CD14-positive monocyte (primary cell): Measurements from ENCODE around the gene CDH22. TPM values are rescaled to one million over a fixed set of nuclear protein-coding genes. Genes with fewer than 3 reads are reported as not detected.

ENCODE experiments used
- DNase-seq, 3 donors: peaks; one replicate each; pipeline ENCODE4 v3.0.0-alpha.2; 2011 to 2022
- H2AFZ ChIP-seq: 2 replicates; pipeline ENCODE4 v1.6.0; 2012; ENCODE audit warnings: mild to moderate bottlenecking, low read depth, low read length, inconsistent platforms; ENCODE audit not compliant: insufficient read depth, poor library complexity, severe bottlenecking
- H3K27ac ChIP-seq, 2 donors: 1 replicate in 1 of 2; 2 replicates in 1 of 2; pipeline ENCODE4 v1.5.1; 2012 to 2013; ENCODE audit warnings: low read length in 2 of 2, control low read depth in 1 of 2, inconsistent platforms in 1 of 2, low read depth in 1 of 2, mild to moderate bottlenecking in 1 of 2
- H3K27me3 ChIP-seq, 2 donors: one replicate each; pipeline versions ENCODE4 v1.6.0 to v1.6.1; 2011 to 2013; ENCODE audit warnings: low read length in 2 of 2; ENCODE audit not compliant: control insufficient read depth in 2 of 2, insufficient read depth in 2 of 2
- H3K36me3 ChIP-seq, 2 donors: replicated peaks in 1 of 2; 1 replicate in 1 of 2; 2 replicates in 1 of 2; pipeline versions ENCODE4 v1.5.1 to v1.6.1; 2012 to 2013; ENCODE audit warnings: low read length in 2 of 2, control low read depth in 1 of 2, inconsistent platforms in 1 of 2, mild to moderate bottlenecking in 1 of 2; ENCODE audit not compliant: insufficient read depth in 2 of 2, control insufficient read depth in 1 of 2
- H3K4me1 ChIP-seq, 2 donors: 1 replicate in 1 of 2; 2 replicates in 1 of 2; pipeline versions ENCODE4 v1.5.1 to v1.6.1; 2012 to 2013; ENCODE audit warnings: low read length in 2 of 2, control low read depth in 1 of 2, inconsistent platforms in 1 of 2, mild to moderate bottlenecking in 1 of 2, moderate library complexity in 1 of 2; ENCODE audit not compliant: insufficient read depth in 2 of 2, control insufficient read depth in 1 of 2
- H3K4me2 ChIP-seq: replicated peaks from 2 replicates; pipeline ENCODE3; 2012; ENCODE audit warnings: low read length, moderate library complexity, mild to moderate bottlenecking; ENCODE audit not compliant: poor library complexity, severe bottlenecking; ENCODE audit errors: extremely low read depth
- H3K4me3 ChIP-seq, 3 experiments: fragments of 200-600 bp in 1 of 3; sonication (generic) in 1 of 3; replicated peaks in 1 of 3; 1 replicate in 2 of 3; 2 replicates in 1 of 3; pipeline ENCODE4 v1.5.1; 2011 to 2013; ENCODE audit warnings: low read length in 3 of 3, mild to moderate bottlenecking in 3 of 3, control low read depth in 2 of 3, low read depth in 2 of 3, inconsistent platforms in 1 of 3, moderate library complexity in 1 of 3
- H3K79me2 ChIP-seq: 2 replicates; pipeline ENCODE4 v1.6.0; 2012; ENCODE audit warnings: mild to moderate bottlenecking, control low read depth, inconsistent platforms, low read length, moderate library complexity; ENCODE audit not compliant: insufficient read depth
- H3K9ac ChIP-seq: 2 replicates; pipeline ENCODE4 v1.6.0; 2017; ENCODE audit warnings: low read length, mild to moderate bottlenecking; ENCODE audit not compliant: insufficient read depth, poor library complexity, severe bottlenecking
- H3K9me3 ChIP-seq, 2 donors: replicated peaks in 1 of 2; 1 replicate in 1 of 2; 2 replicates in 1 of 2; pipeline versions ENCODE4 v1.5.1 to v1.6.1; 2012 to 2013; ENCODE audit warnings: low read length in 2 of 2, control low read depth in 1 of 2; ENCODE audit not compliant: control insufficient read depth in 1 of 2, insufficient read depth in 1 of 2
- H4K20me1 ChIP-seq: 2 replicates; pipeline ENCODE4 v1.6.0; 2012; ENCODE audit warnings: mild to moderate bottlenecking, low read length, control low read depth, moderate library complexity; ENCODE audit not compliant: insufficient read depth
- H3K27ac Mint-ChIP-seq, 7 donors: one replicate each; pipeline ENCODE4 v1.8.0; 2020; ENCODE audit warnings: mild to moderate bottlenecking in 7 of 7, mixed read lengths in 7 of 7, moderate library complexity in 6 of 7, inconsistent platforms in 2 of 7
- H3K27me3 Mint-ChIP-seq, 3 donors: one replicate each; pipeline ENCODE4 v1.8.0; 2021 to 2022; ENCODE audit warnings: low read depth in 3 of 3, mild to moderate bottlenecking in 3 of 3, mixed read lengths in 3 of 3, moderate library complexity in 3 of 3, inconsistent platforms in 1 of 3
- H3K36me3 Mint-ChIP-seq, 2 donors: one replicate each; pipeline ENCODE4 v1.8.0; 2020; ENCODE audit warnings: mixed read lengths in 2 of 2, inconsistent platforms in 1 of 2, mild to moderate bottlenecking in 1 of 2
- H3K4me1 Mint-ChIP-seq: one replicate; pipeline ENCODE4 v1.8.0; 2020; ENCODE audit warnings: mild to moderate bottlenecking, mixed read lengths
- H3K4me3 Mint-ChIP-seq, 2 donors: one replicate each; pipeline ENCODE4 v1.8.0; 2020; ENCODE audit warnings: mild to moderate bottlenecking in 2 of 2, mixed read lengths in 2 of 2, moderate library complexity in 1 of 2
- H3K9me3 Mint-ChIP-seq, 7 donors: one replicate each; pipeline ENCODE4 v1.8.0; 2020 to 2022; ENCODE audit warnings: mixed read lengths in 7 of 7, mild to moderate bottlenecking in 6 of 7, moderate library complexity in 6 of 7, inconsistent platforms in 2 of 7
- CTCF ChIP-seq: fragments of 200-600 bp; IDR thresholded peaks from one replicate; pipeline ENCODE4 v1.8.0; 2022; ENCODE audit warnings: antibody characterized with exemption, mild to moderate bottlenecking
- WGBS: methylation state at CpG from one replicate; pipeline ENCODE4 v1.1.5; 2013; ENCODE audit warnings: missing lambda C conversion rate; ENCODE audit not compliant: insufficient coverage; 5-methylcytosine and 5-hydroxymethylcytosine counted together
- intact Hi-C, 2 donors: fragments of 100-400 bp; cut with micrococcal nuclease; formaldehyde crosslinking; loops; one replicate each; pipeline versions ENCODE4 v1.15.0 to v1.15.1; 2023
- polyA plus RNA-seq, 3 donors: library from polyadenylated mRNA; depleted of rRNA in 1 of 3; unstranded in 2 of 3; stranded (reverse) in 1 of 3; fragments of 300-500 nt in 2 of 3; fragments of >200 nt in 1 of 3; fragmentation: Illumina TruSeq in 2 of 3; gene quantifications; 1 replicate in 2 of 3; 2 replicates in 1 of 3; pipeline ENCODE4 v1.2.3, GENCODE V29; 2012 to 2021

Gene CDH22
- polyA plus RNA-seq, 3 donors: not detected

- H3K9me3 Mint-ChIP-seq: peaks cover 0 to 8% (median 4%) of the 10 kb centered on the region in 7 donors
- peak overlapping the region in 1 of 2 donors; percentile 77 for H3K4me3 Mint-ChIP-seq
- DNase-seq: no peak
- Histone ChIP-seq H2AFZ (no peak overlapping the region), H3K9ac (no peak overlapping the region), H3K4me3 (no peak overlapping the region), H3K27ac (no peak overlapping the region), H3K4me2 (no peak overlapping the region), H3K36me3 (no peaks in the 10 kb centered on the region), H3K27me3 (peaks cover 71 to 92% of the 10 kb centered on the region in 2 donors), H3K79me2 (no peaks in the 10 kb centered on the region), H3K9me3 (peaks cover 0 to 40% of the 10 kb centered on the region in 2 donors), H4K20me1 (no peaks in the 10 kb centered on the region), H3K4me1 (peaks cover 7 to 18% of the 10 kb centered on the region in 2 donors)
- peaks cover 0 to 3% of the 10 kb centered on the region in 2 donors for H3K36me3 Mint-ChIP-seq
- TF ChIP-seq CTCF: no peak
- intact Hi-C loops: no loop called here
- peaks cover 80 to 94% (median 91%) of the 10 kb centered on the region in 3 donors for H3K27me3 Mint-ChIP-seq
- H3K4me1 Mint-ChIP-seq: peaks cover 10% of the 10 kb centered on the region
- 30% methylated on average over 2 of the region's 5 CpGs for WGBS
- H3K27ac Mint-ChIP-seq: no peak overlapping the region
Observed at GRCh38 chr20:46311719-46312074, 3.4 kb upstream of the CDH22 start.

- 43% methylated on average over 2 of the region's 5 CpGs for WGBS
- no peak for DNase-seq
- Mint-ChIP-seq H3K36me3 (peaks cover 0 to 4% of the 10 kb centered on the region in 2 donors), H3K27me3 (peaks cover 80 to 94% (median 91%) of the 10 kb centered on the region in 3 donors), H3K9me3 (peaks cover 0 to 8% (median 4%) of the 10 kb centered on the region in 7 donors), H3K4me3 (peak overlapping the region in 1 of 2 donors; percentile 77), H3K27ac (no peak overlapping the region), H3K4me1 (peaks cover 11% of the 10 kb centered on the region)
- Histone ChIP-seq H3K79me2 (no peaks in the 10 kb centered on the region), H3K9me3 (peaks cover 0 to 40% of the 10 kb centered on the region in 2 donors), H4K20me1 (no peaks in the 10 kb centered on the region), H3K9ac (no peak overlapping the region), H3K4me2 (no peak overlapping the region), H3K4me1 (peaks cover 7 to 18% of the 10 kb centered on the region in 2 donors), H3K27ac (no peak overlapping the region), H2AFZ (no peak overlapping the region), H3K27me3 (peaks cover 77 to 92% of the 10 kb centered on the region in 2 donors), H3K36me3 (no peaks in the 10 kb centered on the region), H3K4me3 (no peak overlapping the region)
- TF ChIP-seq CTCF: no peak
- intact Hi-C loops: no loop called here
Observed at GRCh38 chr20:46311039-46311650, 2.8 kb upstream of the CDH22 start.
